Fibroblast of lung (primary cell): Measurements from ENCODE around the gene UBE2D2. TPM values are rescaled to one million over a fixed set of nuclear protein-coding genes. Genes with fewer than 3 reads are reported as not detected.
"Not testable (repeated sequence)": the region's sequence is repeated elsewhere in the genome, so short reads cannot be mapped to it uniquely, and the experiment has no call there.

ENCODE experiments used
- DNase-seq, 2 donors: peaks; one replicate each; pipeline versions ENCODE4 v3.0.0 to v3.0.0-alpha.2; 2010; ENCODE audit warnings: low read depth in 2 of 2
- H2AFZ ChIP-seq: 2 replicates; pipeline ENCODE4 v1.5.1; 2012; ENCODE audit warnings: low read length, control low read depth, inconsistent platforms
- H3K27ac ChIP-seq: 2 replicates; pipeline ENCODE4 v1.5.1; 2011; ENCODE audit warnings: low read length, control low read depth; ENCODE audit not compliant: insufficient read depth
- H3K27me3 ChIP-seq: 2 replicates; pipeline ENCODE4 v1.5.1; 2011; ENCODE audit warnings: mild to moderate bottlenecking, low read length; ENCODE audit not compliant: control insufficient read depth, insufficient read depth
- H3K36me3 ChIP-seq: 2 replicates; pipeline ENCODE4 v1.5.1; 2011; ENCODE audit warnings: low read length; ENCODE audit not compliant: control insufficient read depth, insufficient read depth
- H3K4me1 ChIP-seq: 2 replicates; pipeline ENCODE4 v1.5.1; 2011; ENCODE audit warnings: low read length; ENCODE audit not compliant: control insufficient read depth, insufficient read depth; ENCODE audit errors: extremely low read depth
- H3K4me2 ChIP-seq: 2 replicates; pipeline ENCODE4 v1.5.1; 2011; ENCODE audit warnings: low read length, control low read depth; ENCODE audit not compliant: insufficient read depth; ENCODE audit errors: extremely low read depth
- H3K4me3 ChIP-seq, 4 experiments: fragments of 200-600 bp in 1 of 4; sonication (generic) in 1 of 4; replicated peaks in 1 of 4; 2 replicates each; pipeline ENCODE4 v1.5.1; 2011 to 2016; ENCODE audit warnings: low read length in 4 of 4, low read depth in 3 of 4, mild to moderate bottlenecking in 3 of 4, control low read depth in 2 of 4, inconsistent platforms in 1 of 4, mixed read lengths in 1 of 4; ENCODE audit not compliant: insufficient read depth in 1 of 4; ENCODE audit errors: control extremely low read depth in 1 of 4
- H3K79me2 ChIP-seq: 2 replicates; pipeline ENCODE4 v1.5.1; 2012; ENCODE audit warnings: mild to moderate bottlenecking, low read length, inconsistent platforms; ENCODE audit not compliant: control insufficient read depth, insufficient read depth
- H3K9ac ChIP-seq: 2 replicates; pipeline ENCODE4 v1.5.1; 2011; ENCODE audit warnings: mild to moderate bottlenecking, low read length, control low read depth; ENCODE audit not compliant: insufficient read depth
- H3K9me3 ChIP-seq: 2 replicates; pipeline ENCODE4 v1.5.1; 2012; ENCODE audit warnings: low read depth, low read length; ENCODE audit not compliant: control insufficient read depth, insufficient read depth
- H4K20me1 ChIP-seq: 2 replicates; pipeline ENCODE4 v1.5.1; 2011; ENCODE audit warnings: low read length; ENCODE audit not compliant: control insufficient read depth, insufficient read depth; ENCODE audit errors: extremely low read depth
- CTCF ChIP-seq, 2 donors: IDR thresholded peaks in 1 of 2; conservative IDR thresholded peaks in 1 of 2; 1 replicate in 1 of 2; 2 replicates in 1 of 2; pipeline ENCODE4 v1.5.1; 2011 to 2012; ENCODE audit warnings: low read length in 2 of 2, control low read depth in 1 of 2, inconsistent platforms in 1 of 2, low read depth in 1 of 2, mild to moderate bottlenecking in 1 of 2
- EZH2 ChIP-seq: IDR thresholded peaks from 2 replicates; pipeline ENCODE4 v1.5.1; 2012; ENCODE audit warnings: low read length, control low read depth, mild to moderate bottlenecking; ENCODE audit errors: missing control alignments
- polyA plus RNA-seq, 2 donors: library from polyadenylated mRNA; depleted of rRNA in 1 of 2; stranded (reverse) in 1 of 2; unstranded in 1 of 2; fragments of >200 nt; gene quantifications; 2 replicates each; pipeline ENCODE4 v1.2.1, GENCODE V29; 2011 to 2012; ENCODE audit warnings: missing spikeins in 1 of 2
- total RNA-seq: library from RNA; depleted of rRNA; stranded (reverse); fragments of >200 nt; gene quantifications from 2 replicates; pipeline ENCODE4 v1.2.1, GENCODE V29; 2014

The UBE2D2 gene
- total and polyA plus RNA-seq, 2 donors (not counting 1 experiment from before 2014, with no cell fraction given), result 56.5 to 62.9 TPM

- Histone ChIP-seq H3K27ac (no peak overlapping the region), H3K9ac (no peak overlapping the region), H3K9me3 (no peaks in the 10 kb centered on the region), H3K4me2 (no peak overlapping the region), H3K4me1 (no peaks in the 10 kb centered on the region), H3K79me2 (no peaks in the 10 kb centered on the region), H3K36me3 (no peaks in the 10 kb centered on the region), H2AFZ (no peak overlapping the region), H3K4me3 (no peak overlapping the region), H4K20me1 (no peaks in the 10 kb centered on the region), H3K27me3 (no peaks in the 10 kb centered on the region)
- no peak for DNase-seq
- TF ChIP-seq EZH2 (no peak), CTCF (conservative IDR thresholded peaks at IDR 0.05 in 1 of 2, IDR thresholded peaks at IDR 0.05 in 1 of 2; ENCODE audit: low read depth in 1 of 2, low read length in 2 of 2) (no peak)
These were observed 11.8 kb upstream of the UBE2D2 start for GRCh38 chr5:139549162-139549894.

- not testable (repeated sequence) for H4K20me1 ChIP-seq, H3K79me2 ChIP-seq, DNase-seq, H3K27ac ChIP-seq, H2AFZ ChIP-seq, H3K9me3 ChIP-seq, H3K4me2 ChIP-seq, H3K9ac ChIP-seq, H3K27me3 ChIP-seq, H3K36me3 ChIP-seq, H3K4me3 ChIP-seq, H3K4me1 ChIP-seq
These were observed 10.9 kb upstream of the UBE2D2 start for GRCh38 chr5:139550051-139550872.

- TF ChIP-seq EZH2 (no peak), CTCF (conservative IDR thresholded peaks at IDR 0.05 in 1 of 2, IDR thresholded peaks at IDR 0.05 in 1 of 2; ENCODE audit: low read depth in 1 of 2, low read length in 2 of 2) (no peak)
- Histone ChIP-seq H3K4me1 (no peaks in the 10 kb centered on the region), H3K36me3 (no peaks in the 10 kb centered on the region), H3K4me2 (no peak overlapping the region), H3K9me3 (no peaks in the 10 kb centered on the region), H2AFZ (no peak overlapping the region), H3K9ac (no peak overlapping the region), H4K20me1 (no peaks in the 10 kb centered on the region), H3K27me3 (no peaks in the 10 kb centered on the region), H3K79me2 (no peaks in the 10 kb centered on the region), H3K4me3 (no peak overlapping the region), H3K27ac (no peak overlapping the region)
- no peak for DNase-seq
These were observed 9.8 kb upstream of the UBE2D2 start for GRCh38 chr5:139551191-139551889.
